ENCODE measurements around the gene DYNC1H1.

The DYNC1H1 gene

GRCh38 chr14:102094101-102094500 is 129.7 kb downstream of the DYNC1H1 start:
- Histone ChIP-seq H3K4me3 (ENCODE audit: extremely low read depth, insufficient read depth, low read length, poor library complexity, severe bottlenecking) (no peak overlapping the region), H3K9me3 (ENCODE audit: control insufficient read depth, low read length) (no peaks in the 10 kb centered on the region), H3K27ac (ENCODE audit: low read depth, low read length, severe bottlenecking) (no peak overlapping the region), H3K36me3 (ENCODE audit: control insufficient read depth, insufficient read depth, low read length) (no peaks in the 10 kb centered on the region), H3K4me1 (ENCODE audit: control insufficient read depth, insufficient read depth, low read length, poor library complexity, severe bottlenecking) (peaks cover 13% of the 10 kb centered on the region)
- 76 to 82% methylated on average over 5 to 7 of the region's 7 CpGs for WGBS, 2 experiments (ENCODE audit: insufficient coverage in 2 of 2)

- H3K27ac ChIP-seq (ENCODE audit: low read depth, low read length, severe bottlenecking) = no peak overlapping the region
Measured at GRCh38 chr14:102095231-102095870, 131.0 kb downstream of the DYNC1H1 start.

GRCh38 chr14:102095871-102096568 is 131.6 kb downstream of the DYNC1H1 start:
- Histone ChIP-seq H3K27ac (ENCODE audit: low read depth, low read length, severe bottlenecking) (no peak overlapping the region), H3K36me3 (ENCODE audit: control insufficient read depth, insufficient read depth, low read length) (no peaks in the 10 kb centered on the region), H3K9me3 (ENCODE audit: control insufficient read depth, low read length) (no peaks in the 10 kb centered on the region), H3K4me3 (ENCODE audit: extremely low read depth, insufficient read depth, low read length, poor library complexity, severe bottlenecking) (no peak overlapping the region), H3K4me1 (ENCODE audit: control insufficient read depth, insufficient read depth, low read length, poor library complexity, severe bottlenecking) (peaks cover 13% of the 10 kb centered on the region)
- WGBS, 2 experiments (ENCODE audit: insufficient coverage in 2 of 2) = 72 to 80% methylated on average over 7 to 8 of the region's 8 CpGs

More at GRCh38 chr14:102095231-102095870, 131.0 kb downstream of the DYNC1H1 start:
- 77 to 81% methylated on average over 3 to 6 of the region's 6 CpGs for WGBS, 2 experiments (ENCODE audit: insufficient coverage in 2 of 2)
- Histone ChIP-seq H3K36me3 (ENCODE audit: control insufficient read depth, insufficient read depth, low read length) (no peaks in the 10 kb centered on the region), H3K4me1 (ENCODE audit: control insufficient read depth, insufficient read depth, low read length, poor library complexity, severe bottlenecking) (peaks cover 13% of the 10 kb centered on the region), H3K4me3 (ENCODE audit: extremely low read depth, insufficient read depth, low read length, poor library complexity, severe bottlenecking) (no peak overlapping the region), H3K9me3 (ENCODE audit: control insufficient read depth, low read length) (no peaks in the 10 kb centered on the region)

GRCh38 chr14:102096569-102097188 is 132.3 kb downstream of the DYNC1H1 start:
- no peak overlapping the region for H3K27ac ChIP-seq (ENCODE audit: low read depth, low read length, severe bottlenecking)
- no peak overlapping the region for H3K4me3 ChIP-seq (ENCODE audit: extremely low read depth, insufficient read depth, low read length, poor library complexity, severe bottlenecking)
- no peaks in the 10 kb centered on the region for H3K36me3 ChIP-seq (ENCODE audit: control insufficient read depth, insufficient read depth, low read length)
- no peaks in the 10 kb centered on the region for H3K9me3 ChIP-seq (ENCODE audit: control insufficient read depth, low read length)
- peaks cover 13% of the 10 kb centered on the region for H3K4me1 ChIP-seq (ENCODE audit: control insufficient read depth, insufficient read depth, low read length, poor library complexity, severe bottlenecking)
- 29 to 41% methylated on average over 7 to 9 of the region's 12 CpGs for whole genome bisulfite sequencing, 2 experiments (ENCODE audit: insufficient coverage in 2 of 2)

GRCh38 chr14:102097441-102098135 is 133.2 kb downstream of the DYNC1H1 start:
- H3K9me3 ChIP-seq (ENCODE audit: control insufficient read depth, low read length) = no peaks in the 10 kb centered on the region
- peaks cover 13% of the 10 kb centered on the region for H3K4me1 ChIP-seq (ENCODE audit: control insufficient read depth, insufficient read depth, low read length, poor library complexity, severe bottlenecking)
- WGBS, 2 experiments (ENCODE audit: insufficient coverage in 2 of 2) = 67 to 78% methylated on average over 5 to 6 of the region's 7 CpGs
- no peaks in the 10 kb centered on the region for H3K36me3 ChIP-seq (ENCODE audit: control insufficient read depth, insufficient read depth, low read length)
- no peak overlapping the region for H3K27ac ChIP-seq (ENCODE audit: low read depth, low read length, severe bottlenecking)
- no peak overlapping the region for H3K4me3 ChIP-seq (ENCODE audit: extremely low read depth, insufficient read depth, low read length, poor library complexity, severe bottlenecking)

GRCh38 chr14:102103062-102103695 is 138.8 kb downstream of the DYNC1H1 start:
- no peaks in the 10 kb centered on the region for H3K4me1 ChIP-seq (ENCODE audit: control insufficient read depth, insufficient read depth, low read length, poor library complexity, severe bottlenecking)
- no peak overlapping the region for H3K4me3 ChIP-seq (ENCODE audit: extremely low read depth, insufficient read depth, low read length, poor library complexity, severe bottlenecking)
- H3K27ac ChIP-seq (ENCODE audit: low read depth, low read length, severe bottlenecking) = no peak overlapping the region
- 87 to 92% methylated on average over 6 to 9 of the region's 10 CpGs for WGBS, 2 experiments (ENCODE audit: insufficient coverage in 2 of 2)
- no peaks in the 10 kb centered on the region for H3K9me3 ChIP-seq (ENCODE audit: control insufficient read depth, low read length)
- H3K36me3 ChIP-seq (ENCODE audit: control insufficient read depth, insufficient read depth, low read length) = no peaks in the 10 kb centered on the region

- Histone ChIP-seq H3K27ac (ENCODE audit: low read depth, low read length, severe bottlenecking) (no peak overlapping the region), H3K4me1 (ENCODE audit: control insufficient read depth, insufficient read depth, low read length, poor library complexity, severe bottlenecking) (no peaks in the 10 kb centered on the region), H3K9me3 (ENCODE audit: control insufficient read depth, low read length) (no peaks in the 10 kb centered on the region), H3K36me3 (ENCODE audit: control insufficient read depth, insufficient read depth, low read length) (no peaks in the 10 kb centered on the region), H3K4me3 (ENCODE audit: extremely low read depth, insufficient read depth, low read length, poor library complexity, severe bottlenecking) (no peak overlapping the region)
- WGBS, 2 experiments (ENCODE audit: insufficient coverage in 2 of 2) = 87% methylated on average over 4 of the region's 4 CpGs
Measured at GRCh38 chr14:102105369-102105768, 141.0 kb downstream of the DYNC1H1 start.
